Measurements from ENCODE around the gene CBX8.

Gene CBX8

DNA sequence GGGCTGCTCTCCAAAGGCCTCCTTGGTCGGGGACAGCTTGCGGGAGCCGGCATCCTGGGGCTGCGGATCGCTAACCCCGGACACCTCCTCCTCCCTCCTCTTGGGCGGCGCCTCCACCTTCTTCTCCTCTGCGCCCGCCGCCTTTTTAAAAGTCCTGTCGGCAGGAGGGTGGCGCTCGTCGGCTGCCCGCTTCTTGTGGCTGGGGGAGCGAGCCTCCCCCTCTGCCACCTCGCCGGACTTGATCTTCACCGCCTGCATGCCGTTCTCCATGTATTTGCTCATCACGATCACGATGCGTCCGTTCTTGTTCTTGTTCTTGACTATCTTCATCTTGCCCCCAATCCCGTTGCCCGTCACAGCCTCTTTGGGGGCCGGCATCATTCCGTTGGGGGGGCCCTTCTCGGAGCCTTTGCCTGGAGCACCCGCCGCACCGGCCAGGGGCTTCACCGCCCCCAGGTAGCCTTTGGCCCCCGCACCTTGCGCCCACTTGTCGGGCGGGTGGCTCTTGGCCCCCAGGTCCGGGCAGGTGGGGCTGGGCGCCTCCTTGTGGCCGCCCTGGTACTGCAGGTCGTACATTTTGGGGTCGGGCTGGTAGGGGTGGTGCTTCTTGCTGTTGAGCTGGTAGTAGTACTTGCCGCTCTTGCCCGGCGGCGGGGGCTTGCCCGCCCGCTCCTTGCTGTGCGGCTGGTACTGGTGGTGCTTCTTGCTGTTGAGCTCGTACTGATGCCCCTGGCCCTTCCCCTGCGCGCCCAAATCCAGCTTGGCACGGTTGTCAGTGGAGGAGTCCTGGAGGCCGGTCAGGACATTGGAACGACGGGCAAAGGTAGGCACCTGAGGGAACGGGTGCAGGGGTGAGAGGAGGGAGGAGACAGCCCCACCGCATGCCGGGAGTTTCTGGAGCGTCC, 37.9 kb upstream of the CBX8 start:
- TF ChIP-seq, protein P1, sequence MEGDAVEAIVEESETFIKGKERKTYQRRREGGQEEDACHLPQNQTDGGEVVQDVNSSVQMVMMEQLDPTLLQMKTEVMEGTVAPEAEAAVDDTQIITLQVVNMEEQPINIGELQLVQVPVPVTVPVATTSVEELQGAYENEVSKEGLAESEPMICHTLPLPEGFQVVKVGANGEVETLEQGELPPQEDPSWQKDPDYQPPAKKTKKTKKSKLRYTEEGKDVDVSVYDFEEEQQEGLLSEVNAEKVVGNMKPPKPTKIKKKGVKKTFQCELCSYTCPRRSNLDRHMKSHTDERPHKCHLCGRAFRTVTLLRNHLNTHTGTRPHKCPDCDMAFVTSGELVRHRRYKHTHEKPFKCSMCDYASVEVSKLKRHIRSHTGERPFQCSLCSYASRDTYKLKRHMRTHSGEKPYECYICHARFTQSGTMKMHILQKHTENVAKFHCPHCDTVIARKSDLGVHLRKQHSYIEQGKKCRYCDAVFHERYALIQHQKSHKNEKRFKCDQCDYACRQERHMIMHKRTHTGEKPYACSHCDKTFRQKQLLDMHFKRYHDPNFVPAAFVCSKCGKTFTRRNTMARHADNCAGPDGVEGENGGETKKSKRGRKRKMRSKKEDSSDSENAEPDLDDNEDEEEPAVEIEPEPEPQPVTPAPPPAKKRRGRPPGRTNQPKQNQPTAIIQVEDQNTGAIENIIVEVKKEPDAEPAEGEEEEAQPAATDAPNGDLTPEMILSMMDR (conservative IDR thresholded peaks at IDR 0.05; ENCODE audit: control insufficient read depth, insufficient read depth, low read depth, low read length), result peak; percentile 44
- H3K4me3 ChIP-seq (ENCODE audit: control insufficient read depth, low read depth, low read length), result no peak overlapping the region
- no peak for DNase-seq (ENCODE audit: low read depth)

GRCh38 chr17:79833744-79834564, 37.1 kb upstream of the CBX8 start:
- no peak for DNase-seq (ENCODE audit: low read depth)
- no peak overlapping the region for H3K4me3 ChIP-seq (ENCODE audit: control insufficient read depth, low read depth, low read length)
- TF ChIP-seq, protein P1 (conservative IDR thresholded peaks at IDR 0.05; ENCODE audit: control insufficient read depth, insufficient read depth, low read depth, low read length), result no peak

DNA sequence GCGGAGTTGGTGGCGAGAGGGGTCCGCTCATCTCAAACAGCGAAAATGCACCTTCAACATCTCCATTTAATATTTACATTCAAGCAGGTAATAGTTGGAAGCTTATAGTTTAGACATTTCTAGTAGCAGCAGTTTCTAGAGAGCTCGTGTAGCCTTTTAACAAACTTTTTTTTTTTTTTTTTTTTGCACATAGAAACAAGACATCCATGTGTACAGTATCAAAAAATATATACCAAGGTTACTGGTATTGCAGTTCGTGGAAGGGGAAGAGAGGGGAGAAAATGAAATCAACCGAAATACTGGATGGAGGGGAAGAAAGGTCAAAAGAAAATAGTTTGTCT, 36.2 kb upstream of the CBX8 start:
- TF ChIP-seq, protein P1 (conservative IDR thresholded peaks at IDR 0.05; ENCODE audit: control insufficient read depth, insufficient read depth, low read depth, low read length), result no peak
- DNase-seq (ENCODE audit: low read depth), result no peak
- no peak overlapping the region for H3K4me3 ChIP-seq (ENCODE audit: control insufficient read depth, low read depth, low read length)

DNA sequence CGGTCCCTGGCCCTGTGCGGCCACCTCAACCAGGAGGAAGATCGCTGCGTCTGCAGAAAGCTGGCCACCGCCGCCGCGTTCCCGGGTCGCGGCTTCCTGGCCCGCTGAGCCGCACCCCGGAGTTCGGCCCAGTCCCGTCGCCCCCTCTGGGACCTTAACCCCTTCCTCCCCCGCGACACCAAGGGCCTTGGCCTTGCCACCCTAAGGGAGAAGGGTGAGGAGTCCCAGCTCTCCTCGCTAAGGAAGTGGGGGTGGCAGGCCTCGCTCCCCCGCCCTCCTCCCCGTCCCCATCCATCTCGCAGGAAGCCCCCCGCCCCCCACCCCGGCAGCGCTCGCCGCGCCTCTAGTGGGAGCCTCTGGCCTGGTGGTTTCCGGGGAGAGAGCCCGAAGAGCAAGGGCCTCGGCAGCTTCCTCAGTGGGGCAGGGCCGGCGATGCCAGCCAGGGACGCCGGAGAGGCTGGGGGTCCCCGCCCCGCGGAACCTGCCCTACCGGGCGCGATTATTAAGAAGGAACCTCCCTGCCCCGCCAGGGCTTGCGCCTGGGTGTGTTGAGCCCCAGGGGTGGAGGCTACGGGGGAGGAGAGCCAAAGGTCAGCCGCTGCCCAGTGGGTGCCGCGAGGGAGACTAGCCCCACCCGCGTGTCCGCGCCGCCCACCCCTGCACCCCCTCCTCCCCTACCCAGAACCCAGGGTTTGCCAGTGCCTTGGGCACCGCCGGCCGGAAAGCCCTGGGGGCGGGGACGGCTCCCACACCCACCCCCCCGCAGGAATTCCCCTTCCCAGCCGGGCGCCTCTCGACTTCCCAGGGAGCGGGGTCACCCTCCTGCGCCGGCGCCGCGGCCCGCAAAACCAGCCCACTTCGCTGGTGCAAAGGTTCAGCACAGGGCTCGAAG, 35.6 kb upstream of the CBX8 start:
- no peak for DNase-seq (ENCODE audit: low read depth)
- no peak overlapping the region for H3K4me3 ChIP-seq (ENCODE audit: control insufficient read depth, low read depth, low read length)

DNA sequence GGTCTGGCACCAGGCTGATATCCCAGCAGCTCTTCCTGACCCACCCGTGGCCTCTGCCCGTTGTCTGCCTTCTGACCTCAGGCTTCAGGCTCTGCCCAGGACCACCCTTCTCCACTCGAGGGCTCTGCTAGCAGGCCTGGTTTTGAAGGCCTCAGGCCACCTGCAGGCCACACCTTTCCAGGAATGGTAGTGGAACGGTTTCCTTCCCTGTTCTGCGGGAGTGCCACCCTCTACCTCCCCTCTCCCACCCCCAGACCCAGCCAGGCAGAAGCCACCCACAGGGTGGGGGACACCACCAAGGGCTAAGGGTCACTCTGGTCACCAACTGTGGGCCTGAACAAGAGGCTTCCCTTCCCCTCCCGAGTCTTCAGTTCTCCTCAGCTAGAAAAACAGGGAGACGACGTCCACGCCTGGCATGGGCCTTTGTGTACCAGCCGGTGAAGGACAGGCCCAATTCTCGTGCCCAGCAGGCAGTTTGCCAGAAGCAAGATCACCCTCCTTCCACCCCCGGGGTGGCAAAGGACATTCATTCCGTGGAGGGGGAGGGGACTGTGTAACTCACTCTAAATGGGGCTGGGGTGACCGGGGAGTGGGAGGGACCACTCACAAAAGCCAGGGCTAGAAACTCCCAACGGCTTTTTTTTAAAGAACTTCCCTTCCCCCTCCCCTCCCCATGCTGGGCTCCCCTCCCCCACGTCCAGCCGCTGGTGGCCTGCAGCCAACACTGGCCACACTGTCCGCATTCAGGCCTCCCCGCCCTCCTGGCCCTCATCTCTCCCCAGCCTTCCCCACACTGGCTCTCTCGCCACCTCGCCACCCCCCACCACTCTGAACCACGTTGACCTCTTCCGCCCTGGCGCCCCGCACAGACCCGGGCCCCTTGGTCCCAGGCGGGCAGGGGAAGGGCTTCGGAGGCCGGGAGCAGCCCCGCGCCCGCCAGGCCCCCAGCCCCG, 34.7 kb upstream of the CBX8 start:
- no peak overlapping the region for H3K4me3 ChIP-seq (ENCODE audit: control insufficient read depth, low read depth, low read length)
- TF ChIP-seq, protein P1 (conservative IDR thresholded peaks at IDR 0.05; ENCODE audit: control insufficient read depth, insufficient read depth, low read depth, low read length), result no peak
- no peak for DNase-seq (ENCODE audit: low read depth)

More for the DNA sequence above, 35.6 kb upstream of the CBX8 start:
- TF ChIP-seq, protein P1 (conservative IDR thresholded peaks at IDR 0.05; ENCODE audit: control insufficient read depth, insufficient read depth, low read depth, low read length), result no peak
